Measurements from ENCODE around the gene KASH5.

DNA sequence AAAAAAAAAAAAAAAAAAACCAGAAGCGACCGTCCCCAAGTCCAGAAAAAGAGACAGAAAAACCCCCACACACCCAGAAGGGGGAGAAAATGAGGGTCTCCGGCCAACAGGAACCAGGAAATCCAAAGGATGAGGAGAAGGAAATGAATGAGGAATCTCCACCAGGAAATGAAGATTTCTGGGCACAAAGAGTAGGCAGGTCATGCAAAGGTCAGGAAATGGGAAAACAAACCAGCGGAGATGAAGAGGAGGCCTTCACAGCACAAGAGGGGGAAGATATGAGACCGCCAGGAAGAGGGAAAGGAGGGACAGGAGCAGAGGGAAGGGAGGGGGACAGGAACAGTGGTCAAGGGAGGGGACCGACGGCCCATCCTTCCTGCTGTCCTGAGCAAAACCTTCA lies 31.7 kb upstream of the KASH5 start:
- TF ChIP-seq, protein P1, sequence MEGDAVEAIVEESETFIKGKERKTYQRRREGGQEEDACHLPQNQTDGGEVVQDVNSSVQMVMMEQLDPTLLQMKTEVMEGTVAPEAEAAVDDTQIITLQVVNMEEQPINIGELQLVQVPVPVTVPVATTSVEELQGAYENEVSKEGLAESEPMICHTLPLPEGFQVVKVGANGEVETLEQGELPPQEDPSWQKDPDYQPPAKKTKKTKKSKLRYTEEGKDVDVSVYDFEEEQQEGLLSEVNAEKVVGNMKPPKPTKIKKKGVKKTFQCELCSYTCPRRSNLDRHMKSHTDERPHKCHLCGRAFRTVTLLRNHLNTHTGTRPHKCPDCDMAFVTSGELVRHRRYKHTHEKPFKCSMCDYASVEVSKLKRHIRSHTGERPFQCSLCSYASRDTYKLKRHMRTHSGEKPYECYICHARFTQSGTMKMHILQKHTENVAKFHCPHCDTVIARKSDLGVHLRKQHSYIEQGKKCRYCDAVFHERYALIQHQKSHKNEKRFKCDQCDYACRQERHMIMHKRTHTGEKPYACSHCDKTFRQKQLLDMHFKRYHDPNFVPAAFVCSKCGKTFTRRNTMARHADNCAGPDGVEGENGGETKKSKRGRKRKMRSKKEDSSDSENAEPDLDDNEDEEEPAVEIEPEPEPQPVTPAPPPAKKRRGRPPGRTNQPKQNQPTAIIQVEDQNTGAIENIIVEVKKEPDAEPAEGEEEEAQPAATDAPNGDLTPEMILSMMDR (IDR thresholded peaks at IDR 0.05; ENCODE audit: insufficient read depth, low read length) = no peak
- TF ChIP-seq GABPA (IDR thresholded peaks at IDR 0.05; ENCODE audit: low read depth) (no peak), POLR2AphosphoS5 (IDR thresholded peaks at IDR 0.05; ENCODE audit: low read depth) (no peak)
- TF ChIP-seq, protein P2, sequence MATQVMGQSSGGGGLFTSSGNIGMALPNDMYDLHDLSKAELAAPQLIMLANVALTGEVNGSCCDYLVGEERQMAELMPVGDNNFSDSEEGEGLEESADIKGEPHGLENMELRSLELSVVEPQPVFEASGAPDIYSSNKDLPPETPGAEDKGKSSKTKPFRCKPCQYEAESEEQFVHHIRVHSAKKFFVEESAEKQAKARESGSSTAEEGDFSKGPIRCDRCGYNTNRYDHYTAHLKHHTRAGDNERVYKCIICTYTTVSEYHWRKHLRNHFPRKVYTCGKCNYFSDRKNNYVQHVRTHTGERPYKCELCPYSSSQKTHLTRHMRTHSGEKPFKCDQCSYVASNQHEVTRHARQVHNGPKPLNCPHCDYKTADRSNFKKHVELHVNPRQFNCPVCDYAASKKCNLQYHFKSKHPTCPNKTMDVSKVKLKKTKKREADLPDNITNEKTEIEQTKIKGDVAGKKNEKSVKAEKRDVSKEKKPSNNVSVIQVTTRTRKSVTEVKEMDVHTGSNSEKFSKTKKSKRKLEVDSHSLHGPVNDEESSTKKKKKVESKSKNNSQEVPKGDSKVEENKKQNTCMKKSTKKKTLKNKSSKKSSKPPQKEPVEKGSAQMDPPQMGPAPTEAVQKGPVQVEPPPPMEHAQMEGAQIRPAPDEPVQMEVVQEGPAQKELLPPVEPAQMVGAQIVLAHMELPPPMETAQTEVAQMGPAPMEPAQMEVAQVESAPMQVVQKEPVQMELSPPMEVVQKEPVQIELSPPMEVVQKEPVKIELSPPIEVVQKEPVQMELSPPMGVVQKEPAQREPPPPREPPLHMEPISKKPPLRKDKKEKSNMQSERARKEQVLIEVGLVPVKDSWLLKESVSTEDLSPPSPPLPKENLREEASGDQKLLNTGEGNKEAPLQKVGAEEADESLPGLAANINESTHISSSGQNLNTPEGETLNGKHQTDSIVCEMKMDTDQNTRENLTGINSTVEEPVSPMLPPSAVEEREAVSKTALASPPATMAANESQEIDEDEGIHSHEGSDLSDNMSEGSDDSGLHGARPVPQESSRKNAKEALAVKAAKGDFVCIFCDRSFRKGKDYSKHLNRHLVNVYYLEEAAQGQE (IDR thresholded peaks at IDR 0.05; ENCODE audit: insufficient replicate concordance, low read depth) = no peak
